ENCODE data around the gene TENM3.

DNA sequence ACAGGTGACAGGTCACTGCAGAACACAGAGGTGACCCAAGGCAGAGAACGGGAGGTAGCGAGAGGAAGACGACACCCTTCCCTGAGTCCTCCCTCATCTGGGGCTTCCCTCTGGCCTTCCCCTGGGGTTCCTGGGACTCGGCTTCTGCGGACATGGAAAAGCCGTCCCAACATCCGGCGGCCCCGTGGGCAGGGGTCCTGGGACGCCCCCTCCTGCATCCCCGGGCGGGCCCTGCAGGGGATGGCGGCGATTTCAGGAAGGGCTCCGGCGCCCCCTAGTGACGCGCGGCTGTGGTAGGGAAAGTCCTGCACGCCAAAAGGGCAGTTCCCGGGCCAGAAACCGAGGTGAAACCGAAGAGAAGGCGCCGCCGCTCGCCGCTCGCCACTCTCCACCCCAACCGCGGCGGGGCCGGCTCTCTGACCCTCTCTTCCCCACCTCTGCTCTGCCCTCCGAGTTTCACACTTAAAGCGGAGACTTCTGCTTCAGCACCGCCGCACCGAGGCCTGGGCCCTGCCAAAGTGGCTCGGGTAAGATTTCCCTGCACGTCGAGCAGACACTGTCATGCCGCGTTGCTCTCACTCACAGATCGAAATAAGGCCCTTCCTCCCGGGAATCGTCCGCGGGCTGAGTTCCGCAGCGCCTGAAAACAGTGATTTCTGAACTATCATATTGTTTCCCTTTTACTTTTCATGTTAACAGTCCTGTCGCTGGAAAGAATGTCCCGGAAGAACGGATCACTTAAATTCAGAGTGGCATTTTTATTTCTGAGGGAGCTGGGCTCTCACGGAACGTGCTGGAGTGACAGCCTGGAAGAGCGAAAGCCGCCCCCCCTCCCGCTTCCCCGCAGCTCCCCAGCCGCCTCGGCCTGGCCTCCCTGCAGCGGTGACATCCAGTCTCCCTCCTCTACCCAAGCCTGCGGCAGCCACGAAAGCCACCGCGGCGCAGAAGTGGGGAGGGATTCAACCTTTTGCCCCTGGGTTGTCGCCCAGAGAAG lies 563.4 kb downstream of the TENM3 start:
- TF ChIP-seq, protein P1, sequence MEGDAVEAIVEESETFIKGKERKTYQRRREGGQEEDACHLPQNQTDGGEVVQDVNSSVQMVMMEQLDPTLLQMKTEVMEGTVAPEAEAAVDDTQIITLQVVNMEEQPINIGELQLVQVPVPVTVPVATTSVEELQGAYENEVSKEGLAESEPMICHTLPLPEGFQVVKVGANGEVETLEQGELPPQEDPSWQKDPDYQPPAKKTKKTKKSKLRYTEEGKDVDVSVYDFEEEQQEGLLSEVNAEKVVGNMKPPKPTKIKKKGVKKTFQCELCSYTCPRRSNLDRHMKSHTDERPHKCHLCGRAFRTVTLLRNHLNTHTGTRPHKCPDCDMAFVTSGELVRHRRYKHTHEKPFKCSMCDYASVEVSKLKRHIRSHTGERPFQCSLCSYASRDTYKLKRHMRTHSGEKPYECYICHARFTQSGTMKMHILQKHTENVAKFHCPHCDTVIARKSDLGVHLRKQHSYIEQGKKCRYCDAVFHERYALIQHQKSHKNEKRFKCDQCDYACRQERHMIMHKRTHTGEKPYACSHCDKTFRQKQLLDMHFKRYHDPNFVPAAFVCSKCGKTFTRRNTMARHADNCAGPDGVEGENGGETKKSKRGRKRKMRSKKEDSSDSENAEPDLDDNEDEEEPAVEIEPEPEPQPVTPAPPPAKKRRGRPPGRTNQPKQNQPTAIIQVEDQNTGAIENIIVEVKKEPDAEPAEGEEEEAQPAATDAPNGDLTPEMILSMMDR (IDR thresholded peaks at IDR 0.05; ENCODE audit: low read depth, low read length, poor library complexity, severe bottlenecking), result peak; percentile 83
- TF ChIP-seq EZH2phosphoT487 (IDR thresholded peaks at IDR 0.05; ENCODE audit: borderline replicate concordance, low read length), result no peak
